Activated CD8-positive, alpha-beta T cell treated with anti-CD3 and anti-CD28 coated beads, Interleukin-2, amount 10 ng/mL, durations not matched to agents 7 days and 5 days (primary cell): ENCODE measurements around the gene CTSA. TPM values are rescaled to one million over a fixed set of nuclear protein-coding genes. Genes with fewer than 3 reads are reported as not detected.
"Not testable (repeated sequence)": the region's sequence is repeated elsewhere in the genome, so short reads cannot be mapped to it uniquely, and the experiment has no call there.

ENCODE experiments used
- ATAC-seq: fragments of 150-1000 bp; cut with Tn5 transposase; one replicate; pipeline ENCODE4 v1.10.0; 2021; ENCODE audit warnings: moderate library complexity
- CTCF ChIA-PET: fragments of 350-600 bp; sonication (Branson Sonifier 250); formaldehyde crosslinking; loops from one replicate; lab custom pipeline; 2021; ENCODE audit warnings: antibody characterized with exemption; lab: Charles Lee
- POLR2A ChIA-PET: fragments of 350-600 bp; sonication (Branson Sonifier 250); formaldehyde crosslinking; loops from one replicate; lab custom pipeline; 2021; ENCODE audit warnings: antibody characterized with exemption; lab: Charles Lee
- DNase-seq: peaks from one replicate; pipeline ENCODE4 v3.0.0-alpha.2; 2020
- H3K27ac Mint-ChIP-seq: one replicate; pipeline ENCODE4 v1.8.0; 2021; ENCODE audit warnings: mild to moderate bottlenecking, mixed read lengths
- H3K27me3 Mint-ChIP-seq: one replicate; pipeline ENCODE4 v1.8.0; 2021; ENCODE audit warnings: low read depth, mixed read lengths
- H3K36me3 Mint-ChIP-seq: one replicate; pipeline ENCODE4 v1.8.0; 2021; ENCODE audit warnings: low read depth, mixed read lengths
- H3K4me1 Mint-ChIP-seq: one replicate; pipeline ENCODE4 v1.8.0; 2021; ENCODE audit warnings: low read depth, mixed read lengths
- H3K4me3 Mint-ChIP-seq: one replicate; pipeline ENCODE4 v1.8.0; 2021; ENCODE audit warnings: mild to moderate bottlenecking, mixed read lengths
- H3K9me3 Mint-ChIP-seq: one replicate; pipeline ENCODE4 v1.8.0; 2022; ENCODE audit warnings: mixed read lengths; ENCODE audit not compliant: insufficient read depth
- total RNA-seq, 2 experiments: library from RNA; stranded (reverse); gene quantifications; one replicate each; pipeline ENCODE4 v1.2.3, GENCODE V29; 2021

Gene CTSA
- total RNA-seq, 2 experiments from 2014 or later, result 63.4 to 64.1 TPM

- no peaks in the 10 kb centered on the region for H3K9me3 Mint-ChIP-seq
- no peak overlapping the region for H3K4me3 Mint-ChIP-seq
- POLR2A ChIA-PET, result interaction anchor here (0.7 to 1.2 kb wide), 2 partner anchors 15 to 28 kb away, joined by 3 to 5 read pairs; partner anchors contain the start of gene PCIF1
- H3K4me1 Mint-ChIP-seq, result peaks cover under 1% of the 10 kb centered on the region
- H3K36me3 Mint-ChIP-seq, result no peaks in the 10 kb centered on the region
- DNase-seq, result no peak
- no peak overlapping the region for H3K27ac Mint-ChIP-seq
- H3K27me3 Mint-ChIP-seq, result peaks cover 27% of the 10 kb centered on the region
- ATAC-seq, result no peak
- CTCF ChIA-PET, result interaction anchor here (1.3 to 1.9 kb wide), 2 partner anchors 13 to 50 kb away, joined by 5 to 6 read pairs; no protein-coding TSS in a partner anchor
These were observed 28.6 kb downstream of the CTSA start for GRCh38 chr20:45919542-45920399.

- Mint-ChIP-seq H3K27me3 (peaks cover 27% of the 10 kb centered on the region), H3K27ac (no peak overlapping the region), H3K4me3 (no peak overlapping the region), H3K9me3 (no peaks in the 10 kb centered on the region), H3K4me1 (no peaks in the 10 kb centered on the region), H3K36me3 (no peaks in the 10 kb centered on the region)
- DNase-seq (no peak), ATAC-seq (no peak)
- CTCF ChIA-PET, result interaction anchor here (0.8 to 1.9 kb wide), 3 partner anchors 13 to 122 kb away, joined by 3 to 6 read pairs (median 5); no protein-coding TSS in a partner anchor
- POLR2A ChIA-PET, result no interaction called here
These were observed 29.6 kb downstream of the CTSA start for GRCh38 chr20:45920462-45921336.

- no peaks in the 10 kb centered on the region for H3K9me3 Mint-ChIP-seq
- no peaks in the 10 kb centered on the region for H3K36me3 Mint-ChIP-seq
- no peak overlapping the region for H3K4me3 Mint-ChIP-seq
- peaks cover 22% of the 10 kb centered on the region for H3K27me3 Mint-ChIP-seq
- DNase-seq (no peak), ATAC-seq (no peak)
- H3K4me1 Mint-ChIP-seq, result no peaks in the 10 kb centered on the region
- ChIA-PET CTCF (interaction anchor here (0.8 to 1.9 kb wide), 3 partner anchors 12 to 123 kb away, joined by 3 to 6 read pairs (median 5); no protein-coding TSS in a partner anchor), POLR2A (no interaction called here)
- no peak overlapping the region for H3K27ac Mint-ChIP-seq
These were observed 30.4 kb downstream of the CTSA start for GRCh38 chr20:45921337-45922189.

GRCh38 chr20:45924391-45925261 is 33.5 kb downstream of the CTSA start:
- no peaks in the 10 kb centered on the region for H3K36me3 Mint-ChIP-seq
- DNase-seq (no peak), ATAC-seq (no peak)
- no peaks in the 10 kb centered on the region for H3K9me3 Mint-ChIP-seq
- H3K27ac Mint-ChIP-seq, result no peak overlapping the region
- ChIA-PET CTCF (interaction anchor here (1.0 kb wide), 1 partner anchor 45 kb away, joined by 3 read pairs; no protein-coding TSS in a partner anchor), POLR2A (interaction anchor here (4.7 kb wide), 1 partner anchor 9 kb away, joined by 30 read pairs; the partner anchor contains the start of gene PCIF1)
- peaks cover 19% of the 10 kb centered on the region for H3K27me3 Mint-ChIP-seq
- no peak overlapping the region for H3K4me3 Mint-ChIP-seq
- H3K4me1 Mint-ChIP-seq, result no peaks in the 10 kb centered on the region

GRCh38 chr20:45925821-45926506 is 34.8 kb downstream of the CTSA start:
- no peaks in the 10 kb centered on the region for H3K36me3 Mint-ChIP-seq
- H3K27ac Mint-ChIP-seq, result no peak overlapping the region
- no peaks in the 10 kb centered on the region for H3K4me1 Mint-ChIP-seq
- no peak overlapping the region for H3K4me3 Mint-ChIP-seq
- ATAC-seq (no peak), DNase-seq (no peak)
- H3K27me3 Mint-ChIP-seq, result peaks cover 10% of the 10 kb centered on the region
- ChIA-PET CTCF (no interaction called here), POLR2A (interaction anchor here (1.1 to 4.7 kb wide), 2 partner anchors 8 to 45 kb away, joined by 3 to 30 read pairs; partner anchors contain the start of genes PCIF1 and ZSWIM1)
- no peaks in the 10 kb centered on the region for H3K9me3 Mint-ChIP-seq

- ATAC-seq (no peak), DNase-seq (no peak)
- Mint-ChIP-seq H3K27ac (no peak overlapping the region), H3K4me1 (no peaks in the 10 kb centered on the region), H3K27me3 (peaks cover 5% of the 10 kb centered on the region), H3K9me3 (no peaks in the 10 kb centered on the region), H3K4me3 (no peak overlapping the region), H3K36me3 (no peaks in the 10 kb centered on the region)
- POLR2A ChIA-PET, result interaction anchor here (1.1 to 4.7 kb wide), 2 partner anchors 7 to 46 kb away, joined by 3 to 30 read pairs; partner anchors contain the start of genes PCIF1 and ZSWIM1
- CTCF ChIA-PET, result interaction anchor here (1.6 kb wide), 1 partner anchor 103 kb away, joined by 5 read pairs; no protein-coding TSS in a partner anchor
These were observed 35.6 kb downstream of the CTSA start for GRCh38 chr20:45926731-45927070.

GRCh38 chr20:45927071-45927878 is 36.1 kb downstream of the CTSA start:
- Mint-ChIP-seq H3K4me3 (no peak overlapping the region), H3K4me1 (no peaks in the 10 kb centered on the region), H3K27ac (no peak overlapping the region), H3K36me3 (no peaks in the 10 kb centered on the region), H3K9me3 (no peaks in the 10 kb centered on the region), H3K27me3 (peaks cover 2% of the 10 kb centered on the region)
- DNase-seq (no peak), ATAC-seq (no peak)
- POLR2A ChIA-PET, result interaction anchor here (0.7 to 4.7 kb wide), 2 partner anchors 7 to 48 kb away, joined by 3 to 30 read pairs; partner anchors contain the start of gene PCIF1
- CTCF ChIA-PET, result interaction anchor here (1.5 to 1.6 kb wide), 2 partner anchors 103 to 128 kb away, joined by 5 read pairs; no protein-coding TSS in a partner anchor

- H3K27ac Mint-ChIP-seq, H3K36me3 Mint-ChIP-seq, H3K9me3 Mint-ChIP-seq, H3K27me3 Mint-ChIP-seq, DNase-seq, CTCF ChIA-PET, POLR2A ChIA-PET, ATAC-seq, H3K4me3 Mint-ChIP-seq: not testable (repeated sequence)
- peaks cover 10% of the 10 kb centered on the region for H3K4me1 Mint-ChIP-seq
These were observed 40.5 kb downstream of the CTSA start for GRCh38 chr20:45931680-45932079.
